ENCODE measurements around the gene THRB.

- TF ChIP-seq CTCF (IDR thresholded peaks at IDR 0.05; ENCODE audit: poor library complexity) = no peak
- TF ChIP-seq EZH2phosphoT487 (IDR thresholded peaks at IDR 0.05; ENCODE audit: low read depth, severe bottlenecking, unreplicated experiment) = no peak
Measured at GRCh38 chr3:24196526-24196925, 298.1 kb downstream of the THRB start.
